HG02943 (cell line): ENCODE data around the gene SPTBN1.

Experiments used
- ATAC-seq: cut with Tn5 transposase; IDR thresholded peaks from one replicate; pipeline ENCODE4 v1.9.1; 2021; ENCODE audit warnings: mild to moderate bottlenecking, low read depth, moderate library complexity; ENCODE audit not compliant: unreplicated experiment

SPTBN1 gene

GRCh38 chr2:54716375-54716774 is 260.2 kb downstream of the SPTBN1 start:
- no peak for ATAC-seq

DNA sequence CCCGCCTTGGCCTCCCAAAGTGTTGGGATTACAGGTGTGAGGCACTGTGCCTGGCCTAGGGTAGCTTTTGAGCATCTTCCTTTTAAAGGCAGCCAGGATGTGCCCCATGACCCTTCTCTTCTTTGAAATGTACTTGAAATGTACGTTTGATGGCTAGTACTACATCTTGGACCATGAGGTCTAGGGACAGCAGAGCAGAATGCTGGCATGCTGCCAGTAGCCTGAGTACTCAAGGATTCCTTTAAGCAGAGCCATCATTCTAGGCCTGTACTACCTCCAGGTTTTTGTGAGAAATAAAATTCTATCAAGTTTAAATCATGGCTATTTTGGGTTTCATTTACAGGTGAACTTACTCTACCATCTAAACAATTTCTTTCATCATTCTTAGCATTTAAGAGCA is 264.4 kb downstream of the SPTBN1 start:
- ATAC-seq = no peak
